Neural cell (in vitro differentiated cells): ENCODE measurements around the gene TMEM273. TPM values are rescaled to one million over a fixed set of nuclear protein-coding genes. Genes with fewer than 3 reads are reported as not detected.

Experiments used
- H2AFZ ChIP-seq: fragments of 200-600, 300-800 bp; sonication (generic), shearing (Covaris generic); 2 replicates; pipeline ENCODE4 v1.6.0; 2014; ENCODE audit warnings: low read depth, mild to moderate bottlenecking, antibody characterized with exemption, low read length, moderate library complexity
- H3F3A ChIP-seq: fragments of 200-600 bp; shearing (Covaris generic); 2 replicates; pipeline ENCODE4 v1.6.1; 2016; ENCODE audit warnings: mild to moderate bottlenecking, moderate library complexity, mixed read lengths, antibody characterized with exemption, low read length; ENCODE audit not compliant: insufficient read depth, poor library complexity, severe bottlenecking
- H3K27ac ChIP-seq: fragments of 200-600, 300-800 bp; sonication (generic), shearing (Covaris generic); 2 replicates; pipeline ENCODE4 v1.5.1; 2014; ENCODE audit warnings: mild to moderate bottlenecking, low read length, moderate library complexity
- H3K27me3 ChIP-seq: fragments of 300-800, 200-600 bp; sonication (generic), shearing (Covaris generic); 2 replicates; pipeline ENCODE4 v1.6.0; 2014; ENCODE audit warnings: mild to moderate bottlenecking, low read depth, low read length, moderate library complexity; ENCODE audit not compliant: insufficient read depth
- H3K36me3 ChIP-seq: fragments of 300-800, 200-600 bp; sonication (generic), shearing (Covaris generic); 2 replicates; pipeline ENCODE4 v1.5.1; 2014; ENCODE audit warnings: mild to moderate bottlenecking, antibody characterized with exemption, low read length, moderate library complexity; ENCODE audit not compliant: insufficient read depth
- H3K4me2 ChIP-seq: fragments of 300-800, 200-600 bp; sonication (generic), shearing (Covaris generic); 2 replicates; pipeline ENCODE4 v1.6.0; 2014; ENCODE audit warnings: mild to moderate bottlenecking, low read length
- H3K4me3 ChIP-seq: fragments of 300-800, 200-600 bp; sonication (generic), shearing (Covaris generic); 2 replicates; pipeline ENCODE4 v1.5.1; 2014; ENCODE audit warnings: mild to moderate bottlenecking, low read length, moderate library complexity
- H3K79me2 ChIP-seq: fragments of 200-600 bp; shearing (Covaris generic); replicated peaks from 2 replicates; pipeline ENCODE4 v1.6.0; 2014; ENCODE audit warnings: mild to moderate bottlenecking, low read length, moderate library complexity; ENCODE audit not compliant: insufficient read depth
- H3K9ac ChIP-seq: fragments of 300-800, 200-600 bp; sonication (generic), shearing (Covaris generic); 2 replicates; pipeline ENCODE4 v1.6.1; 2016; ENCODE audit warnings: mild to moderate bottlenecking, low read length, mixed read lengths
- H3K9me2 ChIP-seq: fragments of 200-600 bp; shearing (Covaris generic); 2 replicates; pipeline ENCODE4 v1.6.1; 2016; ENCODE audit warnings: mild to moderate bottlenecking, low read length, mixed read lengths; ENCODE audit not compliant: insufficient read depth
- H3K9me3 ChIP-seq: fragments of 200-600, 300-800 bp; sonication (generic), shearing (Covaris generic); 2 replicates; pipeline ENCODE4 v1.6.1; 2016; ENCODE audit warnings: mild to moderate bottlenecking, mixed run types, low read length, moderate library complexity, mixed read lengths
- H4K20me1 ChIP-seq: fragments of 200-600 bp; shearing (Covaris generic); 2 replicates; pipeline ENCODE4 v1.6.1; 2016; ENCODE audit warnings: mild to moderate bottlenecking, mixed run types; ENCODE audit not compliant: insufficient read depth
- EP300 ChIP-seq: fragments of 450-650 bp; conservative IDR thresholded peaks from 2 replicates; pipeline ENCODE4 v1.6.1; 2014; ENCODE audit warnings: antibody characterized with exemption, mild to moderate bottlenecking, moderate library complexity; ENCODE audit not compliant: poor library complexity, severe bottlenecking
- EZH2 ChIP-seq: fragments of 200-600, 300-800 bp; shearing (Covaris generic), sonication (generic); IDR thresholded peaks from 2 replicates; pipeline ENCODE4 v1.6.1; 2014; ENCODE audit warnings: antibody characterized with exemption, low read length, borderline replicate concordance, mild to moderate bottlenecking; ENCODE audit not compliant: insufficient read depth, poor library complexity, severe bottlenecking
- MXI1 ChIP-seq: fragments of 450-650 bp; conservative IDR thresholded peaks from 2 replicates; pipeline ENCODE4 v1.6.1; 2014; ENCODE audit warnings: antibody characterized with exemption, mild to moderate bottlenecking; ENCODE audit not compliant: poor library complexity, severe bottlenecking
- POLR2AphosphoS5 ChIP-seq: IDR thresholded peaks from 2 replicates; pipeline ENCODE4 v1.6.1; 2012
- RAD21 ChIP-seq: fragments of 450-650 bp; conservative IDR thresholded peaks from 2 replicates; pipeline ENCODE4 v1.6.1; 2014; ENCODE audit warnings: antibody characterized with exemption, mild to moderate bottlenecking, moderate library complexity
- SMC3 ChIP-seq: fragments of 450-650 bp; conservative IDR thresholded peaks from 2 replicates; pipeline ENCODE4 v1.6.1; 2014; ENCODE audit warnings: antibody characterized with exemption, mild to moderate bottlenecking, moderate library complexity; ENCODE audit not compliant: poor library complexity
- TAF1 ChIP-seq: IDR thresholded peaks from 2 replicates; pipeline ENCODE4 v1.6.1; 2012; ENCODE audit warnings: low read depth
- polyA plus RNA-seq: library from polyadenylated mRNA; depleted of rRNA; stranded (reverse); fragments of >200 nt; gene quantifications from 2 replicates; pipeline ENCODE4 v1.2.3, GENCODE V29; 2014
- TF ChIP-seq, protein P1 (sequence below): IDR thresholded peaks from 2 replicates; pipeline ENCODE4 v1.6.1; 2012; ENCODE audit warnings: borderline replicate concordance
- TF ChIP-seq, protein P2 (sequence below): fragments of 450-650 bp; IDR thresholded peaks from 2 replicates; pipeline ENCODE4 v1.5.1; 2014; ENCODE audit warnings: antibody characterized with exemption, mild to moderate bottlenecking, moderate library complexity; ENCODE audit not compliant: poor library complexity, severe bottlenecking

Gene TMEM273
- polyA plus RNA-seq, 1 donor from 2014 or later: not detected

DNA sequence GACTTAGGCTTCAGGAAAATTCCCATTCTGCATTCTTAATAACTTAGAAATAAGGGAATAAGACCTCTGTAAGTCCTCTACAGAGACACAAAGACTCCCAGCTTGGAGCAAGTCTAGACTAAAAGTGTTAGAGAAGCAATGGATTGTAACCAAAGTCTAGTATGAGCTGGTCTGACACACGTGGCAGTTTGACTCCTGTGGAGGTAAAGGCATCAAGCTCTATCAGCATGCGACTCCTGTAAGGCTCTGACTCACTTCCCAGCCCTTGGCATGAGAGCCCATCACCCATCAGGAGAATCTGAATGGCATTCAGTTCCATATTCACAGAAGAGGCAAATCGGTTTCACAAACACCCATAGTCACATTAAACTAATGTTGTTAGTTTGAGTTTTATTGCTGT, 68.4 kb downstream of the TMEM273 start:
- no peak overlapping the region for H3K4me2 ChIP-seq
- H3K9me2 ChIP-seq: no peaks in the 10 kb centered on the region
- TF ChIP-seq, protein P1, sequence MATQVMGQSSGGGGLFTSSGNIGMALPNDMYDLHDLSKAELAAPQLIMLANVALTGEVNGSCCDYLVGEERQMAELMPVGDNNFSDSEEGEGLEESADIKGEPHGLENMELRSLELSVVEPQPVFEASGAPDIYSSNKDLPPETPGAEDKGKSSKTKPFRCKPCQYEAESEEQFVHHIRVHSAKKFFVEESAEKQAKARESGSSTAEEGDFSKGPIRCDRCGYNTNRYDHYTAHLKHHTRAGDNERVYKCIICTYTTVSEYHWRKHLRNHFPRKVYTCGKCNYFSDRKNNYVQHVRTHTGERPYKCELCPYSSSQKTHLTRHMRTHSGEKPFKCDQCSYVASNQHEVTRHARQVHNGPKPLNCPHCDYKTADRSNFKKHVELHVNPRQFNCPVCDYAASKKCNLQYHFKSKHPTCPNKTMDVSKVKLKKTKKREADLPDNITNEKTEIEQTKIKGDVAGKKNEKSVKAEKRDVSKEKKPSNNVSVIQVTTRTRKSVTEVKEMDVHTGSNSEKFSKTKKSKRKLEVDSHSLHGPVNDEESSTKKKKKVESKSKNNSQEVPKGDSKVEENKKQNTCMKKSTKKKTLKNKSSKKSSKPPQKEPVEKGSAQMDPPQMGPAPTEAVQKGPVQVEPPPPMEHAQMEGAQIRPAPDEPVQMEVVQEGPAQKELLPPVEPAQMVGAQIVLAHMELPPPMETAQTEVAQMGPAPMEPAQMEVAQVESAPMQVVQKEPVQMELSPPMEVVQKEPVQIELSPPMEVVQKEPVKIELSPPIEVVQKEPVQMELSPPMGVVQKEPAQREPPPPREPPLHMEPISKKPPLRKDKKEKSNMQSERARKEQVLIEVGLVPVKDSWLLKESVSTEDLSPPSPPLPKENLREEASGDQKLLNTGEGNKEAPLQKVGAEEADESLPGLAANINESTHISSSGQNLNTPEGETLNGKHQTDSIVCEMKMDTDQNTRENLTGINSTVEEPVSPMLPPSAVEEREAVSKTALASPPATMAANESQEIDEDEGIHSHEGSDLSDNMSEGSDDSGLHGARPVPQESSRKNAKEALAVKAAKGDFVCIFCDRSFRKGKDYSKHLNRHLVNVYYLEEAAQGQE: no peak
- TF ChIP-seq SMC3 (no peak), EP300 (no peak), EZH2 (no peak), RAD21 (no peak), POLR2AphosphoS5 (no peak), MXI1 (no peak), TAF1 (no peak)
- TF ChIP-seq, protein P2, sequence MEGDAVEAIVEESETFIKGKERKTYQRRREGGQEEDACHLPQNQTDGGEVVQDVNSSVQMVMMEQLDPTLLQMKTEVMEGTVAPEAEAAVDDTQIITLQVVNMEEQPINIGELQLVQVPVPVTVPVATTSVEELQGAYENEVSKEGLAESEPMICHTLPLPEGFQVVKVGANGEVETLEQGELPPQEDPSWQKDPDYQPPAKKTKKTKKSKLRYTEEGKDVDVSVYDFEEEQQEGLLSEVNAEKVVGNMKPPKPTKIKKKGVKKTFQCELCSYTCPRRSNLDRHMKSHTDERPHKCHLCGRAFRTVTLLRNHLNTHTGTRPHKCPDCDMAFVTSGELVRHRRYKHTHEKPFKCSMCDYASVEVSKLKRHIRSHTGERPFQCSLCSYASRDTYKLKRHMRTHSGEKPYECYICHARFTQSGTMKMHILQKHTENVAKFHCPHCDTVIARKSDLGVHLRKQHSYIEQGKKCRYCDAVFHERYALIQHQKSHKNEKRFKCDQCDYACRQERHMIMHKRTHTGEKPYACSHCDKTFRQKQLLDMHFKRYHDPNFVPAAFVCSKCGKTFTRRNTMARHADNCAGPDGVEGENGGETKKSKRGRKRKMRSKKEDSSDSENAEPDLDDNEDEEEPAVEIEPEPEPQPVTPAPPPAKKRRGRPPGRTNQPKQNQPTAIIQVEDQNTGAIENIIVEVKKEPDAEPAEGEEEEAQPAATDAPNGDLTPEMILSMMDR: no peak
- no peaks in the 10 kb centered on the region for H3F3A ChIP-seq
- H4K20me1 ChIP-seq: no peaks in the 10 kb centered on the region
- H3K27me3 ChIP-seq: peaks cover 2% of the 10 kb centered on the region
- no peaks in the 10 kb centered on the region for H3K36me3 ChIP-seq
- H3K27ac ChIP-seq: no peak overlapping the region
- H3K9ac ChIP-seq: no peak overlapping the region
- no peaks in the 10 kb centered on the region for H3K9me3 ChIP-seq
- no peak overlapping the region for H3K4me3 ChIP-seq
- no peak overlapping the region for H2AFZ ChIP-seq
- no peaks in the 10 kb centered on the region for H3K79me2 ChIP-seq

DNA sequence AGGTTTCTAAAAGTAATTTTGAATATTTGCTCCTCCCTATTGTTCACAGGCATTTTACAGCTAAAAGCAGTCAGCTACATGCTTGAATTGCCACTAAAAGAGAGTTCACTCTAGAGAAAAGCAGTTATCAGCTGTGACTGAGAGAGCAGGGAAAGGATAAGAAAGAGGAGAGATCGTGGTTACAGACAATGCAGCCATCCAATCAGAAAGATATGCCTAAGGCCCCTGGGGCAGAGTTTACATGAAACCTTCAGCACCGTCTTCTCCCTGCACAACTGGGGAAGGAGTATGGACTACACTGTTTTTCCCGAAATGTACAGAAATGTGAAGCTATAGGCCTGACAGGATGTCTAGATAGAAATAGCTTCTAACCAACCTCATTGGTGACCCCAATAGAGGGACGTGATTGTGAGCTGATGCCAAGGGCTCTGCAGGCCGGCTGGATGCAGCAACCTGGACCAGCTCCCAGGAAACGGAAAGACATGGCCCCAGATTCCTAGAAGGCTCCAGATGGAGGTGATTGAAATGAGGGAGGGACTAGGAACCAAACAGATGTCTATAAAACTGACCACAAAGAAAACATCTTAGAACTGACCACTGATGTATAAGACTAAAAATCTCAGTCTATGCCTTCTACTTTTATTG, 69.6 kb downstream of the TMEM273 start:
- TF ChIP-seq EP300: no peak
- no peak for TF ChIP-seq TAF1
- TF ChIP-seq, protein P2: no peak
- TF ChIP-seq MXI1: no peak
- TF ChIP-seq SMC3: no peak
- TF ChIP-seq RAD21: no peak
- no peak for TF ChIP-seq EZH2
- TF ChIP-seq POLR2AphosphoS5: no peak
- TF ChIP-seq, protein P1: no peak
- Histone ChIP-seq H3K9ac (no peak overlapping the region), H3K27ac (no peak overlapping the region), H3K9me2 (no peaks in the 10 kb centered on the region), H3K4me2 (no peak overlapping the region), H3K79me2 (no peaks in the 10 kb centered on the region), H3F3A (no peaks in the 10 kb centered on the region), H3K9me3 (no peaks in the 10 kb centered on the region), H3K27me3 (peaks cover 8% of the 10 kb centered on the region), H3K4me3 (no peak overlapping the region), H2AFZ (no peak overlapping the region), H3K36me3 (no peaks in the 10 kb centered on the region), H4K20me1 (no peaks in the 10 kb centered on the region)
